Peyer's patch (tissue), 4 donors: ENCODE results near the gene CADPS. TPM values are rescaled to one million over a fixed set of nuclear protein-coding genes. Genes with fewer than 3 reads are reported as not detected.

Experiments used
- DNase-seq, 3 donors: peaks; one replicate each; pipeline ENCODE4 v3.0.0-alpha.2; 2017 to 2019
- H3K27ac ChIP-seq, 4 donors: fragments of 200-600 bp; sonication (generic); one replicate each; pipeline ENCODE4 v1.5.1; 2016 to 2019
- H3K27me3 ChIP-seq, 2 donors: fragments of 200-600 bp; sonication (generic); one replicate each; pipeline ENCODE4 v1.5.1; 2019
- H3K36me3 ChIP-seq, 3 donors: fragments of 200-600 bp; sonication (generic); one replicate each; pipeline ENCODE4 v1.5.1; 2016 to 2019
- H3K4me1 ChIP-seq, 4 donors: fragments of 200-600 bp; sonication (generic); one replicate each; pipeline ENCODE4 v1.5.1; 2016 to 2019
- H3K4me3 ChIP-seq, 4 donors: fragments of 200-600 bp; sonication (generic); 1 replicate in 3 of 4; 2 replicates in 1 of 4; pipeline ENCODE4 v1.5.1; 2016 to 2019; ENCODE audit warnings: mild to moderate bottlenecking in 1 of 4
- H3K9me3 ChIP-seq, 4 donors: fragments of 200-600 bp; sonication (generic); one replicate each; pipeline ENCODE4 v1.5.1; 2016 to 2019; ENCODE audit warnings: mild to moderate bottlenecking in 1 of 4
- CTCF ChIP-seq, 6 experiments: fragments of 450-650 bp in 4 of 6; fragments of 200-600 bp in 2 of 6; sonication (generic) in 1 of 6; IDR thresholded peaks; one replicate each; pipeline ENCODE4 v1.5.1; 2017 to 2019; ENCODE audit warnings: antibody characterized with exemption in 6 of 6, mild to moderate bottlenecking in 3 of 6, moderate library complexity in 1 of 6
- POLR2A ChIP-seq, 2 donors: fragments of 450-650 bp; IDR thresholded peaks; one replicate each; pipeline ENCODE4 v1.5.1; 2017; ENCODE audit warnings: antibody characterized with exemption in 2 of 2, mild to moderate bottlenecking in 2 of 2, moderate library complexity in 2 of 2
- total RNA-seq, 4 donors: library from RNA; depleted of rRNA; stranded (reverse); fragments of >200 nt; gene quantifications; one replicate each; pipeline ENCODE4 v1.1.0, GENCODE V29; 2016

The CADPS gene
- total RNA-seq, 4 donors from 2014 or later: 6.4 to 29.7 (median 18.1) TPM

DNA sequence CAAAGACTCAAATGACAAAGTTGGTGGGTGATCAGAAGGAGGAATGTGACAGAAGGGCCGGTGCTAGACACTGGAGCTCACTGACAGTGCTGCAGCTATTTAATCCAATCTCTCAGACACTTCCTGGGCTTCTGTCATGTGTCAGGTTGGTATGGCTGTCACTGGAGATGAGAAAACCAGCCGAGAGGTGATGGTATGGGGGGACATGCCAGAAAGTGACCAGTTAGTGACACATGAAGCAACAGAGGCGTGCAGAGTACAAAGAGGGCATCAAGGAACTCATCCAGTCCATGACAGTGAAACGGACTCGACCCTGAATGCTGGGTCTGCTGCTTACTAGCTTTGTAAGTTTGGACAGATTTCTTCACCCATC is 219.5 kb downstream of the CADPS start:
- Histone ChIP-seq H3K4me3 (no peak overlapping the region), H3K27me3 (no peaks in the 10 kb centered on the region), H3K36me3 (no peaks in the 10 kb centered on the region), H3K4me1 (no peaks in the 10 kb centered on the region), H3K9me3 (no peaks in the 10 kb centered on the region), H3K27ac (no peak overlapping the region)
- DNase-seq: no peak
- TF ChIP-seq CTCF (IDR thresholded peaks at IDR 0.05): no peak
- TF ChIP-seq POLR2A (IDR thresholded peaks at IDR 0.05): no peak

GRCh38 chr3:62655056-62655690 is 220.0 kb downstream of the CADPS start:
- Histone ChIP-seq H3K36me3 (no peaks in the 10 kb centered on the region), H3K27ac (no peak overlapping the region), H3K4me1 (no peaks in the 10 kb centered on the region), H3K27me3 (no peaks in the 10 kb centered on the region), H3K9me3 (no peaks in the 10 kb centered on the region), H3K4me3 (no peak overlapping the region)
- DNase-seq: no peak
- no peak for TF ChIP-seq CTCF (IDR thresholded peaks at IDR 0.05)
- TF ChIP-seq POLR2A (IDR thresholded peaks at IDR 0.05): no peak

- H3K4me1 ChIP-seq: no peaks in the 10 kb centered on the region
- H3K27me3 ChIP-seq: no peaks in the 10 kb centered on the region
- TF ChIP-seq POLR2A (IDR thresholded peaks at IDR 0.05): no peak
- no peak for TF ChIP-seq CTCF (IDR thresholded peaks at IDR 0.05)
- H3K27ac ChIP-seq: no peak overlapping the region
- H3K4me3 ChIP-seq: no peak overlapping the region
- no peak for DNase-seq
- no peaks in the 10 kb centered on the region for H3K9me3 ChIP-seq
- no peaks in the 10 kb centered on the region for H3K36me3 ChIP-seq
Measured at GRCh38 chr3:62653796-62654195, 221.4 kb downstream of the CADPS start.

GRCh38 chr3:62647711-62648110 is 227.5 kb downstream of the CADPS start:
- Histone ChIP-seq H3K27ac (no peak overlapping the region), H3K4me1 (no peaks in the 10 kb centered on the region), H3K4me3 (no peak overlapping the region), H3K27me3 (no peaks in the 10 kb centered on the region), H3K36me3 (no peaks in the 10 kb centered on the region), H3K9me3 (no peaks in the 10 kb centered on the region)
- DNase-seq: no peak
- TF ChIP-seq POLR2A (IDR thresholded peaks at IDR 0.05): no peak
- TF ChIP-seq CTCF (IDR thresholded peaks at IDR 0.05): no peak

- Histone ChIP-seq H3K27ac (no peak overlapping the region), H3K36me3 (no peaks in the 10 kb centered on the region)
- no peak for DNase-seq
Measured at GRCh38 chr3:62644493-62644892, 230.7 kb downstream of the CADPS start.

More at GRCh38 chr3:62644493-62644892, 230.7 kb downstream of the CADPS start:
- Histone ChIP-seq H3K9me3 (no peaks in the 10 kb centered on the region), H3K4me1 (no peaks in the 10 kb centered on the region), H3K27me3 (no peaks in the 10 kb centered on the region), H3K4me3 (no peak overlapping the region)
- TF ChIP-seq POLR2A (IDR thresholded peaks at IDR 0.05) (no peak), CTCF (IDR thresholded peaks at IDR 0.05) (no peak)
